Measurements from ENCODE around the gene CPA3.
A peak's percentile ranks its signal among the peaks of the same experiment; 100 is the strongest.

Gene CPA3

GRCh38 chr3:148861277-148861869 lies 3.7 kb upstream of the CPA3 start:
- DNase-seq: peak; percentile 47

GRCh38 chr3:148863297-148863696 lies 1.8 kb upstream of the CPA3 start:
- DNase-seq: no peak

- DNase-seq: no peak
Measured at GRCh38 chr3:148863814-148864213, 1.3 kb upstream of the CPA3 start.

GRCh38 chr3:148866261-148866660 lies 1.2 kb downstream of the CPA3 start:
- no peak for DNase-seq

GRCh38 chr3:148873270-148873927 lies 8.3 kb downstream of the CPA3 start:
- peak; percentile 7 for DNase-seq

GRCh38 chr3:148873977-148874376 lies 8.9 kb downstream of the CPA3 start:
- DNase-seq: no peak

GRCh38 chr3:148878095-148878494 lies 13.0 kb downstream of the CPA3 start:
- DNase-seq: no peak

GRCh38 chr3:148879256-148879655 lies 14.2 kb downstream of the CPA3 start:
- no peak for DNase-seq

- DNase-seq: no peak
Measured at GRCh38 chr3:148880681-148881080, 15.6 kb downstream of the CPA3 start.

- no peak for DNase-seq
Measured at GRCh38 chr3:148881286-148881685, 16.2 kb downstream of the CPA3 start.

- DNase-seq: peak; percentile 25
Measured at GRCh38 chr3:148882288-148882687, 17.2 kb downstream of the CPA3 start.

GRCh38 chr3:148883163-148883562 lies 18.1 kb downstream of the CPA3 start:
- no peak for DNase-seq

GRCh38 chr3:148884261-148884660 lies 19.2 kb downstream of the CPA3 start:
- no peak for DNase-seq

GRCh38 chr3:148889828-148890227 lies 24.7 kb downstream of the CPA3 start:
- no peak for DNase-seq

- no peak for DNase-seq
Measured at GRCh38 chr3:148896062-148896461, 31.0 kb downstream of the CPA3 start.

- DNase-seq: no peak
Measured at GRCh38 chr3:148901987-148902791, 37.1 kb downstream of the CPA3 start.

GRCh38 chr3:148903022-148903442 lies 37.9 kb downstream of the CPA3 start:
- no peak for DNase-seq

- DNase-seq: no peak
Measured at GRCh38 chr3:148903941-148904340, 38.8 kb downstream of the CPA3 start.

GRCh38 chr3:148906667-148907066 lies 41.6 kb downstream of the CPA3 start:
- no peak for DNase-seq

GRCh38 chr3:148911173-148911572 lies 46.1 kb downstream of the CPA3 start:
- DNase-seq: no peak

- DNase-seq: no peak
Measured at GRCh38 chr3:148911592-148911991, 46.5 kb downstream of the CPA3 start.

- no peak for DNase-seq
Measured at GRCh38 chr3:148914936-148915690, 50.0 kb downstream of the CPA3 start.

GRCh38 chr3:148916132-148916531 lies 51.0 kb downstream of the CPA3 start:
- DNase-seq: no peak

Data from NCI-H1092 treated with DMSO at 0.1 percent for 48 hours (cell line).